ENCODE data around the gene PIP4K2C.

GRCh38 chr12:57628280-57629191 lies 37.5 kb downstream of the PIP4K2C start:
- TF ChIP-seq TARDBP (IDR thresholded peaks at IDR 0.05) (no peak), FOXK2 (IDR thresholded peaks at IDR 0.05) (no peak), CTBP1 (IDR thresholded peaks at IDR 0.05; ENCODE audit: borderline replicate concordance) (no peak), BHLHE40 (IDR thresholded peaks at IDR 0.05; ENCODE audit: borderline replicate concordance) (no peak)

All from HEK293T (cell line).